Measurements from ENCODE around the gene DYTN. TPM values are rescaled to one million over a fixed set of nuclear protein-coding genes. Genes with fewer than 3 reads are reported as not detected.

DYTN gene
- total RNA-seq, 5 donors from 2014 or later (not counting 1 experiment from before 2014, with no cell fraction given) = not detected

DNA sequence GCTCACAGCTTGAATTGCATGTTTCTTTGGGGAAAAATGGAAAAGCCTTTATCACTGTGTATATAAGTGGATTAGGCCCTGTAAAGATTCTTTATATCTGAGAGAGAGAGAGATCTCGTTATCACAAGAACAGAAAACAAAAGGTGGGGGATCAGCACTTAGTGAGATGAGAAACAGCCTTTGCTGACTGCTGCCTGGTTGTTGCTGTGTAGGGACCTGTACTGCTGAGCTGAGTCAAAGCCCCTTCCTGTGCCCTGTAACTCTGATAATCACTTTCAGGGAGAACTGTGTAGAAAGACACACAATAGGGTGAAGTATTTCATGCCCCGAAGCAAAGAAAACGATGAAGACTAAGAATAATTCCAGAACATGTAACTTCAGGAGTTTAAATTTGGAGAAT lies 106.5 kb downstream of the DYTN start:
- Histone ChIP-seq H3K4me3 (ENCODE audit: control insufficient read depth in 1 of 2, extremely low read depth in 1 of 2, low read length in 1 of 2) (no peak overlapping the region), H3K4me1 (ENCODE audit: control insufficient read depth in 1 of 2, extremely low read depth in 1 of 2, insufficient read depth in 2 of 2, low read length in 2 of 2) (no peaks in the 10 kb centered on the region), H3K36me3 (ENCODE audit: control insufficient read depth in 2 of 2, extremely low read depth in 1 of 2, insufficient read depth in 1 of 2, low read length in 1 of 2) (no peaks in the 10 kb centered on the region), H3K27me3 (replicated peaks in 1 of 2; ENCODE audit: control insufficient read depth in 2 of 2, extremely low read depth in 1 of 2, insufficient read depth in 2 of 2, low read length in 1 of 2) (no peaks in the 10 kb centered on the region), H3K9me3 (no peaks in the 10 kb centered on the region), H3K27ac (ENCODE audit: low read length) (no peak overlapping the region)
- H3K36me3 Mint-ChIP-seq = no peaks in the 10 kb centered on the region
- H3K4me1 Mint-ChIP-seq = peaks cover 0 to 6% (median 6%) of the 10 kb centered on the region in 3 donors
- CTCF ChIA-PET = no interaction called here
- no peaks in the 10 kb centered on the region for H3K9me3 Mint-ChIP-seq
- ATAC-seq (replicated peaks in 1 of 4) (no peak), DNase-seq (no peak)
- POLR2A ChIA-PET = no interaction called here
- H3K27ac Mint-ChIP-seq = no peak overlapping the region
- no peak overlapping the region for H3K4me3 Mint-ChIP-seq
- WGBS (ENCODE audit: insufficient coverage) = 75% methylated on average over 2 of the region's 3 CpGs
- H3K27me3 Mint-ChIP-seq = no peaks in the 10 kb centered on the region

- H3K27me3 ChIP-seq (replicated peaks in 1 of 2; ENCODE audit: control insufficient read depth in 2 of 2, extremely low read depth in 1 of 2, insufficient read depth in 2 of 2, low read length in 1 of 2) = no peaks in the 10 kb centered on the region
- DNase-seq (no peak), ATAC-seq (replicated peaks in 1 of 4) (no peak)
- Mint-ChIP-seq H3K4me1 (peaks cover 0 to 6% (median 6%) of the 10 kb centered on the region in 3 donors), H3K27ac (no peak overlapping the region), H3K36me3 (no peaks in the 10 kb centered on the region), H3K4me3 (no peak overlapping the region), H3K9me3 (no peaks in the 10 kb centered on the region), H3K27me3 (no peaks in the 10 kb centered on the region)
- H3K27ac ChIP-seq (ENCODE audit: low read length) = no peak overlapping the region
- WGBS (ENCODE audit: insufficient coverage) = 88% methylated on average over 1 of the region's 6 CpGs
- H3K9me3 ChIP-seq = no peaks in the 10 kb centered on the region
- ChIA-PET CTCF (no interaction called here), POLR2A (no interaction called here)
- H3K4me3 ChIP-seq (ENCODE audit: control insufficient read depth in 1 of 2, extremely low read depth in 1 of 2, low read length in 1 of 2) = no peak overlapping the region
- no peaks in the 10 kb centered on the region for H3K4me1 ChIP-seq (ENCODE audit: control insufficient read depth in 1 of 2, extremely low read depth in 1 of 2, insufficient read depth in 2 of 2, low read length in 2 of 2)
- H3K36me3 ChIP-seq (ENCODE audit: control insufficient read depth in 2 of 2, extremely low read depth in 1 of 2, insufficient read depth in 1 of 2, low read length in 1 of 2) = no peaks in the 10 kb centered on the region
Observed at GRCh38 chr2:206611191-206611590, 107.0 kb downstream of the DYTN start.

DNA sequence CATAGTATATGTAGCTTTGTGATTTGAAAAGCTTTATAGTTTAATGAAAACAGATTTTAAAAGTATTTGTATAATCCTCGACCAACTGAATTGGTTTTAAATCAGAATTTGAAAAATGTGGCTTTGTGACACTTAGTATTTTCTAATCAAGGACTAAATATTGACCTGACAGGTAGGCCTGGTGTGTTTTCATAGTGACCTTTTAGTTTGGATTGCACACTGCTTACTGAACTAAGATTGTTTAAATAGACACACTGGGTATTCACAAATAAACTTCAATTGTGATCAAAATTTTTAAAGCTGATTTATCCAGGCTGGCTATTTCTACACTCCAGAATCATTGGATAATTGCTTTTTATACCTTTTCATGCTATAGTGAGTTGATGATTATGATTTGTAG lies 107.7 kb downstream of the DYTN start:
- H3K27me3 Mint-ChIP-seq = no peaks in the 10 kb centered on the region
- Histone ChIP-seq H3K9me3 (no peaks in the 10 kb centered on the region), H3K4me1 (ENCODE audit: control insufficient read depth in 1 of 2, extremely low read depth in 1 of 2, insufficient read depth in 2 of 2, low read length in 2 of 2) (no peaks in the 10 kb centered on the region), H3K27me3 (replicated peaks in 1 of 2; ENCODE audit: control insufficient read depth in 2 of 2, extremely low read depth in 1 of 2, insufficient read depth in 2 of 2, low read length in 1 of 2) (peaks cover 0 to 3% of the 10 kb centered on the region in 2 experiments), H3K4me3 (ENCODE audit: control insufficient read depth in 1 of 2, extremely low read depth in 1 of 2, low read length in 1 of 2) (no peak overlapping the region), H3K27ac (ENCODE audit: low read length) (no peak overlapping the region), H3K36me3 (ENCODE audit: control insufficient read depth in 2 of 2, extremely low read depth in 1 of 2, insufficient read depth in 1 of 2, low read length in 1 of 2) (no peaks in the 10 kb centered on the region)
- H3K27ac Mint-ChIP-seq = no peak overlapping the region
- no peaks in the 10 kb centered on the region for H3K9me3 Mint-ChIP-seq
- POLR2A ChIA-PET = no interaction called here
- DNase-seq (no peak), ATAC-seq (replicated peaks in 1 of 4) (no peak)
- no peaks in the 10 kb centered on the region for H3K36me3 Mint-ChIP-seq
- CTCF ChIA-PET = no interaction called here
- H3K4me3 Mint-ChIP-seq = no peak overlapping the region
- peaks cover 0 to 6% (median 6%) of the 10 kb centered on the region in 3 donors for H3K4me1 Mint-ChIP-seq
- 71% methylated on average over 1 of the region's 1 CpG for WGBS (ENCODE audit: insufficient coverage)

DNA sequence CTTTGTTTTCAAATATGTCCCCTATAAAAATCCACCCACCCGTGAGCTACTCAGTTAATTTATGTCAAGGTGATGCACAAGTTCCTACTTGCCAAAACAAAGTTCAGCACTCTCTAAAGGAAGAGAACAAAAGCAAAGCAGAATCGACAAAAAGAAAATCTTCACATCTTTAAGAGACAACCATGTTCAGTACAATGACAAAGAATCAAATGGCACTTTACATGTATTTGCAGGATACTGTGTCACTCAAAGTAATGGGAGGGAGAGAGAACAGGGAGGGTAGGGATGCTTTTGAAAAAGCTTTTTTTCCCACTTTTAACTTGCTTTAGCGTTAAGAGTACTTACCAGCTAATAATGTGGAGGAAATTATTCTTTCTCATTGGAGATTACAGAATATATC lies 115.0 kb downstream of the DYTN start:
- no peaks in the 10 kb centered on the region for H3K9me3 ChIP-seq
- no peaks in the 10 kb centered on the region for H3K36me3 ChIP-seq (ENCODE audit: control insufficient read depth in 2 of 2, extremely low read depth in 1 of 2, insufficient read depth in 1 of 2, low read length in 1 of 2)
- H3K27ac ChIP-seq (ENCODE audit: low read length) = no peak overlapping the region
- ATAC-seq (replicated peaks in 1 of 4) (no peak), DNase-seq (no peak)
- peaks cover 0 to 7% (median 4%) of the 10 kb centered on the region in 3 donors for H3K4me1 Mint-ChIP-seq
- no peak overlapping the region for H3K4me3 Mint-ChIP-seq
- no peak overlapping the region for H3K27ac Mint-ChIP-seq
- no peaks in the 10 kb centered on the region for H3K36me3 Mint-ChIP-seq
- H3K4me3 ChIP-seq (ENCODE audit: control insufficient read depth in 1 of 2, extremely low read depth in 1 of 2, low read length in 1 of 2) = no peak overlapping the region
- POLR2A ChIA-PET = interaction anchor here in 1 of 2 donors (0.6 kb wide), 1 partner anchor 159 kb away, joined by 6 read pairs; no protein-coding TSS in a partner anchor
- CTCF ChIA-PET = no interaction called here
- no peaks in the 10 kb centered on the region for H3K9me3 Mint-ChIP-seq
- H3K27me3 ChIP-seq (replicated peaks in 1 of 2; ENCODE audit: control insufficient read depth in 2 of 2, extremely low read depth in 1 of 2, insufficient read depth in 2 of 2, low read length in 1 of 2) = peaks cover 0 to 3% of the 10 kb centered on the region in 2 experiments
- H3K4me1 ChIP-seq (ENCODE audit: control insufficient read depth in 1 of 2, extremely low read depth in 1 of 2, insufficient read depth in 2 of 2, low read length in 2 of 2) = peaks cover 0 to 3% of the 10 kb centered on the region in 2 experiments
- peaks cover 0 to 5% of the 10 kb centered on the region in 2 donors for H3K27me3 Mint-ChIP-seq
- no CpG with 5 or more reads among the region's 3 CpGs for WGBS (ENCODE audit: insufficient coverage)

Other genes starting within 250 kb of the DYTN start
- gene FAM237A, start 75.9 kb downstream of the DYTN start, total RNA-seq = not detected
- gene MDH1B, start 46.9 kb upstream of the DYTN start, total RNA-seq = under 1 TPM in 4 of 5 donors, not detected in 1; 0.20 to 0.41 (median 0.34) TPM
- gene FASTKD2, start 47.2 kb upstream of the DYTN start, total RNA-seq = 10 to 100 TPM; 18.3 to 25.8 (median 21.7) TPM
- gene CPO, start 221.1 kb upstream of the DYTN start, total RNA-seq = under 1 TPM in 1 of 5 donors, not detected in 4; 0.30 TPM

Measured in T-cell (primary cell).